Neuronal stem cell (in vitro differentiated cells): Measurements from ENCODE around the gene CALML5.

Experiments
- DNase-seq: peaks from one replicate; pipeline ENCODE4 v3.0.0-alpha.2; 2013; ENCODE audit warnings: low spot score
- H2AFZ ChIP-seq: one replicate; pipeline ENCODE4 v1.6.1; 2013; ENCODE audit warnings: mild to moderate bottlenecking, low read length, inconsistent platforms
- H2AK5ac ChIP-seq: 2 replicates; pipeline ENCODE4 v1.6.1; 2013; ENCODE audit warnings: low read depth, mild to moderate bottlenecking, inconsistent platforms, low read length, moderate library complexity, mixed read lengths
- H2BK120ac ChIP-seq: 2 replicates; pipeline ENCODE4 v1.6.1; 2013; ENCODE audit warnings: low read depth, mild to moderate bottlenecking, inconsistent platforms, low read length, moderate library complexity, mixed read lengths
- H2BK12ac ChIP-seq: one replicate; pipeline ENCODE4 v1.6.1; 2013; ENCODE audit warnings: low read length, inconsistent platforms
- H2BK15ac ChIP-seq: 2 replicates; pipeline ENCODE4 v1.6.1; 2013; ENCODE audit warnings: mild to moderate bottlenecking, low read length, inconsistent platforms, mixed read lengths
- H2BK5ac ChIP-seq: one replicate; pipeline ENCODE4 v1.6.1; 2013; ENCODE audit warnings: inconsistent platforms, mild to moderate bottlenecking, low read length, moderate library complexity
- H3K14ac ChIP-seq: one replicate; pipeline ENCODE4 v1.6.1; 2013; ENCODE audit warnings: low read length, inconsistent platforms
- H3K18ac ChIP-seq: 2 replicates; pipeline ENCODE4 v1.6.1; 2013; ENCODE audit warnings: low read length, inconsistent platforms
- H3K23ac ChIP-seq: 2 replicates; pipeline ENCODE4 v1.6.1; 2013; ENCODE audit warnings: low read depth, mild to moderate bottlenecking, mixed read lengths, low read length, inconsistent platforms; ENCODE audit not compliant: poor library complexity
- H3K27ac ChIP-seq: replicated peaks from 3 replicates; pipeline ENCODE4 v1.5.1; 2013; ENCODE audit warnings: low read length, inconsistent platforms
- H3K27me3 ChIP-seq, 3 experiments: 2 replicates each; pipeline ENCODE4 v1.6.1; 2013; ENCODE audit warnings: low read length in 3 of 3, mild to moderate bottlenecking in 2 of 3, inconsistent platforms in 1 of 3, low read depth in 1 of 3, mixed read lengths in 1 of 3, moderate library complexity in 1 of 3; ENCODE audit not compliant: control insufficient read depth in 3 of 3, insufficient read depth in 3 of 3
- H3K36me3 ChIP-seq, 2 donors: replicated peaks in 1 of 2; 2 replicates each; pipeline ENCODE4 v1.6.1; 2013; ENCODE audit warnings: low read length in 2 of 2; ENCODE audit not compliant: control insufficient read depth in 2 of 2, insufficient read depth in 2 of 2
- H3K4ac ChIP-seq: 2 replicates; pipeline ENCODE4 v1.6.1; 2013; ENCODE audit warnings: inconsistent platforms, mild to moderate bottlenecking, low read length, moderate library complexity
- H3K4me1 ChIP-seq, 2 donors: 1 replicate in 1 of 2; 2 replicates in 1 of 2; pipeline ENCODE4 v1.6.1; 2013; ENCODE audit warnings: low read length in 2 of 2, low read depth in 1 of 2; ENCODE audit not compliant: control insufficient read depth in 2 of 2, insufficient read depth in 1 of 2
- H3K4me2 ChIP-seq: one replicate; pipeline ENCODE4 v1.6.1; 2013; ENCODE audit warnings: mild to moderate bottlenecking, low read length, inconsistent platforms; ENCODE audit not compliant: insufficient read depth, poor library complexity, severe bottlenecking
- H3K4me3 ChIP-seq, 2 donors: 2 replicates each; pipeline ENCODE4 v1.5.1; 2013; ENCODE audit warnings: low read length in 2 of 2, mild to moderate bottlenecking in 2 of 2, inconsistent platforms in 1 of 2, moderate library complexity in 1 of 2
- H3K79me1 ChIP-seq: one replicate; pipeline ENCODE4 v1.6.1; 2013; ENCODE audit warnings: low read depth, mild to moderate bottlenecking, inconsistent platforms, low read length, moderate library complexity
- H3K9ac ChIP-seq: one replicate; pipeline ENCODE4 v1.6.1; 2013; ENCODE audit warnings: mild to moderate bottlenecking, low read depth, low read length, inconsistent platforms; ENCODE audit not compliant: poor library complexity
- H3K9me3 ChIP-seq, 2 donors: replicated peaks in 1 of 2; 2 replicates each; pipeline versions ENCODE3 to v1.6.1; 2013; ENCODE audit warnings: low read length in 2 of 2, mild to moderate bottlenecking in 2 of 2, inconsistent platforms in 1 of 2, low read depth in 1 of 2, mixed read lengths in 1 of 2, moderate library complexity in 1 of 2; ENCODE audit not compliant: control insufficient read depth in 2 of 2, insufficient read depth in 1 of 2
- H4K8ac ChIP-seq: one replicate; pipeline ENCODE4 v1.6.1; 2013; ENCODE audit warnings: low read depth, mild to moderate bottlenecking, inconsistent platforms, low read length, moderate library complexity
- H4K91ac ChIP-seq: one replicate; pipeline ENCODE4 v1.6.1; 2013; ENCODE audit warnings: low read length, low read depth, mild to moderate bottlenecking, inconsistent platforms; ENCODE audit not compliant: poor library complexity
- WGBS, 2 donors: extraction: QIAGEN DNeasy Blood & Tissue Kit; methylation state at CpG; one replicate each; pipeline ENCODE4 v1.1.7; 2013; ENCODE audit warnings: missing lambda C conversion rate in 2 of 2, mixed read lengths in 1 of 2; ENCODE audit not compliant: insufficient read length in 2 of 2, insufficient replicate concordance in 1 of 2; ENCODE audit errors: extremely low coverage in 2 of 2; 5-methylcytosine and 5-hydroxymethylcytosine counted together

The CALML5 gene

GRCh38 chr10:5468262-5469106 lies 30.9 kb downstream of the CALML5 start:
- Histone ChIP-seq H2AK5ac (no peak overlapping the region), H3K14ac (peak overlapping the region; percentile 5), H3K4ac (no peak overlapping the region), H2BK120ac (no peak overlapping the region), H4K91ac (no peak overlapping the region), H3K9ac (no peak overlapping the region), H2BK12ac (no peak overlapping the region), H2BK15ac (no peak overlapping the region), H3K4me3 (no peak overlapping the region), H2AFZ (peak overlapping the region; percentile 35), H3K9me3 (peaks cover 7 to 10% of the 10 kb centered on the region in 2 donors), H3K23ac (peak overlapping the region; percentile 37), H3K18ac (peak overlapping the region; percentile 68), H3K79me1 (no peaks in the 10 kb centered on the region), H3K27ac (no peak overlapping the region), H3K4me1 (peaks cover 7 to 13% of the 10 kb centered on the region in 2 donors), H3K36me3 (no peaks in the 10 kb centered on the region), H3K4me2 (no peak overlapping the region), H3K27me3 (no peaks in the 10 kb centered on the region), H4K8ac (no peak overlapping the region), H2BK5ac (no peak overlapping the region)
- no peak for DNase-seq
- no CpG with 5 or more reads among the region's 8 CpGs for WGBS, 2 donors

GRCh38 chr10:5467634-5468255 lies 31.6 kb downstream of the CALML5 start:
- H4K91ac ChIP-seq: peak overlapping the region; percentile 50
- H3K4me1 ChIP-seq: peaks cover 7 to 13% of the 10 kb centered on the region in 2 donors
- no peak overlapping the region for H2BK120ac ChIP-seq
- no peak overlapping the region for H3K18ac ChIP-seq
- H4K8ac ChIP-seq: no peak overlapping the region
- H3K9me3 ChIP-seq: peaks cover 8 to 10% of the 10 kb centered on the region in 2 donors
- H3K4ac ChIP-seq: no peak overlapping the region
- H3K4me2 ChIP-seq: no peak overlapping the region
- no peak overlapping the region for H2AK5ac ChIP-seq
- H3K9ac ChIP-seq: no peak overlapping the region
- H3K27me3 ChIP-seq: no peaks in the 10 kb centered on the region
- no peak overlapping the region for H2BK12ac ChIP-seq
- no CpG with 5 or more reads among the region's 6 CpGs for WGBS, 2 donors
- H3K23ac ChIP-seq: no peak overlapping the region
- no peaks in the 10 kb centered on the region for H3K36me3 ChIP-seq
- no peak overlapping the region for H3K27ac ChIP-seq
- no peak overlapping the region for H2BK15ac ChIP-seq
- H2AFZ ChIP-seq: no peak overlapping the region
- H3K79me1 ChIP-seq: no peaks in the 10 kb centered on the region
- no peak overlapping the region for H3K4me3 ChIP-seq
- no peak overlapping the region for H3K14ac ChIP-seq
- no peak overlapping the region for H2BK5ac ChIP-seq
- DNase-seq: no peak

GRCh38 chr10:5467207-5467535 lies 32.2 kb downstream of the CALML5 start:
- Histone ChIP-seq H3K27ac (no peak overlapping the region), H2BK12ac (peak overlapping the region; percentile 46), H3K27me3 (no peaks in the 10 kb centered on the region), H3K23ac (no peak overlapping the region), H2BK120ac (no peak overlapping the region), H3K79me1 (no peaks in the 10 kb centered on the region), H4K91ac (no peak overlapping the region), H2AFZ (peak overlapping the region; percentile 93), H3K4ac (no peak overlapping the region), H3K14ac (no peak overlapping the region), H3K36me3 (no peaks in the 10 kb centered on the region), H3K4me2 (no peak overlapping the region), H2BK5ac (no peak overlapping the region), H3K9ac (no peak overlapping the region), H3K18ac (no peak overlapping the region), H3K4me3 (no peak overlapping the region), H2AK5ac (no peak overlapping the region), H2BK15ac (no peak overlapping the region), H4K8ac (no peak overlapping the region), H3K4me1 (peaks cover 7 to 13% of the 10 kb centered on the region in 2 donors), H3K9me3 (peaks cover 8 to 10% of the 10 kb centered on the region in 2 donors)
- no peak for DNase-seq
- no CpG with 5 or more reads among the region's 8 CpGs for WGBS, 2 donors

- Histone ChIP-seq H3K27me3 (no peaks in the 10 kb centered on the region), H3K14ac (peak overlapping the region; percentile 12), H3K36me3 (peaks cover 0 to under 1% of the 10 kb centered on the region in 2 donors), H3K4me1 (peaks cover 7 to 13% of the 10 kb centered on the region in 2 donors), H3K4ac (peak overlapping the region; percentile 66), H3K4me2 (no peak overlapping the region), H3K79me1 (no peaks in the 10 kb centered on the region), H2BK120ac (no peak overlapping the region), H2BK15ac (peak overlapping the region; percentile 82), H2AK5ac (no peak overlapping the region), H2BK5ac (no peak overlapping the region), H4K8ac (no peak overlapping the region), H3K9me3 (peaks cover 8 to 10% of the 10 kb centered on the region in 2 donors), H4K91ac (peak overlapping the region; percentile 28), H2AFZ (peak overlapping the region; percentile 93), H3K4me3 (no peak overlapping the region), H3K23ac (peak overlapping the region; percentile 63), H2BK12ac (peak overlapping the region; percentile 46), H3K27ac (no peak overlapping the region), H3K9ac (no peak overlapping the region), H3K18ac (peak overlapping the region; percentile 89)
- DNase-seq: no peak
- no CpG with 5 or more reads among the region's 18 CpGs for WGBS, 2 donors
These were observed 32.7 kb downstream of the CALML5 start for GRCh38 chr10:5466451-5467206.
